COLO668 (cell line): Measurements from ENCODE around the gene P4HB.
"Not testable (repeated sequence)": the region's sequence is repeated elsewhere in the genome, so short reads cannot be mapped to it uniquely, and the experiment has no call there.

ENCODE experiments used
- DNase-seq: peaks from one replicate; lab custom pipeline; 2025; ENCODE audit not compliant: unreplicated experiment; lab: John Stamatoyannopoulos, UW

P4HB gene

GRCh38 chr17:81849457-81849856 is 10.9 kb downstream of the P4HB start:
- DNase-seq, result no peak

GRCh38 chr17:81846743-81847689 is 13.3 kb downstream of the P4HB start:
- DNase-seq, result no peak

- no peak for DNase-seq
Observed at GRCh38 chr17:81845881-81846742, 14.2 kb downstream of the P4HB start.

- no peak for DNase-seq
Observed at GRCh38 chr17:81845361-81845760, 15.0 kb downstream of the P4HB start.

- no peak for DNase-seq
Observed at GRCh38 chr17:81844887-81845286, 15.4 kb downstream of the P4HB start.

GRCh38 chr17:81844327-81844851 is 15.9 kb downstream of the P4HB start:
- no peak for DNase-seq

- no peak for DNase-seq
Observed at GRCh38 chr17:81843713-81844326, 16.5 kb downstream of the P4HB start.

GRCh38 chr17:81842725-81843504 is 17.4 kb downstream of the P4HB start:
- DNase-seq, result no peak

- DNase-seq, result no peak
Observed at GRCh38 chr17:81842378-81842724, 18.0 kb downstream of the P4HB start.

GRCh38 chr17:81841866-81842265 is 18.5 kb downstream of the P4HB start:
- no peak for DNase-seq

GRCh38 chr17:81840826-81841778 is 19.2 kb downstream of the P4HB start:
- DNase-seq, result peak; percentile 41

- DNase-seq, result not testable (repeated sequence)
Observed at GRCh38 chr17:81840059-81840458, 20.3 kb downstream of the P4HB start.

GRCh38 chr17:81839301-81839700 is 21.0 kb downstream of the P4HB start:
- DNase-seq, result no peak

GRCh38 chr17:81838753-81839255 is 21.5 kb downstream of the P4HB start:
- DNase-seq, result no peak

GRCh38 chr17:81837641-81838040 is 22.7 kb downstream of the P4HB start:
- no peak for DNase-seq

GRCh38 chr17:81834831-81835267 is 25.5 kb downstream of the P4HB start, which contains the start of gene PPP1R27:
Gene PPP1R27 (minus strand): TSS chr17:81835050. CDS start chr17:81834953, 97 bp downstream.
- DNase-seq, result no peak

GRCh38 chr17:81833921-81834830 is 26.2 kb downstream of the P4HB start:
- DNase-seq, result no peak
